ENCODE results near the gene FREM1.

DNA sequence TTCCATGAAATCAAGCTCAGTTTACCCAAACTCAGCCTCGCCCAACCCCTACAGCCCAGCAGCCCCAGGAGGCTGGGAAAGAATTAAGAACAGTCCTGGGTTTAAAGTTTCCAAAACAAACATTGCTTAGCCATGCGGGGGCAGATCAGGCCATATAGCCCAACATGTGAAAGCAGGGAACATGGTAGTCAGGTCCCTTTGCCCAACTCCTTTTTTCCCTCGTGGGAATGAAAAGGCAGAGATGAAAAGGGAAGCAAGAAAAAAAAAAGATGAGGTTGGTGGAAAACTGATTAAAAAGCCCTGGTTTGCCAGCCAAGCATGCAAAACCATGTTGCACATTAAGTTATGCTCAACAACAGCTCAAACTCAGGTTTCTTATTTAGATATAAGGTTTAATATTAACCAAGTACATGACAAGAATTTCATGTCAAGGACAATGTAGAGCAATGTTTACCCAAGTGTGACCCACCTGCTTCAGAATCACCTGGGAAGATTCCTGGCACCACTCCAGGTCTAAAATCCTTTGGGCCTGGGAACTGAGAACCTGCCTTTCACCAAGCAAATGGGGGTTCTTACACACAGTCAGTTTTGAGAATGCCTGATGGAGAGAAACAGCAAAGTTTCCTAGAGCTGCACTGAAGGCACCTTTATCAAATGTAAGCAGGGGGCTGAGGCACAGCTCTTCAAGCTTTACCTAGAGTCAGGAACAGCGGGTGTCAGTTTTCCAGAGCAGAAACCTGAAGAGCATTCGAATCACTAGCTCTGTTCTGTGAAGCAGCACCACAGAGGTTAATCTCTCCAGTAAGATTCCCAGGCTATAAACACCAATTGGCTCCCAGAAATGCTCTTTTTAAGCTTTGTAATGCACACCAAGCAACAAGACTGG lies 1.7 kb downstream of the FREM1 start:
- TF ChIP-seq, protein P1, sequence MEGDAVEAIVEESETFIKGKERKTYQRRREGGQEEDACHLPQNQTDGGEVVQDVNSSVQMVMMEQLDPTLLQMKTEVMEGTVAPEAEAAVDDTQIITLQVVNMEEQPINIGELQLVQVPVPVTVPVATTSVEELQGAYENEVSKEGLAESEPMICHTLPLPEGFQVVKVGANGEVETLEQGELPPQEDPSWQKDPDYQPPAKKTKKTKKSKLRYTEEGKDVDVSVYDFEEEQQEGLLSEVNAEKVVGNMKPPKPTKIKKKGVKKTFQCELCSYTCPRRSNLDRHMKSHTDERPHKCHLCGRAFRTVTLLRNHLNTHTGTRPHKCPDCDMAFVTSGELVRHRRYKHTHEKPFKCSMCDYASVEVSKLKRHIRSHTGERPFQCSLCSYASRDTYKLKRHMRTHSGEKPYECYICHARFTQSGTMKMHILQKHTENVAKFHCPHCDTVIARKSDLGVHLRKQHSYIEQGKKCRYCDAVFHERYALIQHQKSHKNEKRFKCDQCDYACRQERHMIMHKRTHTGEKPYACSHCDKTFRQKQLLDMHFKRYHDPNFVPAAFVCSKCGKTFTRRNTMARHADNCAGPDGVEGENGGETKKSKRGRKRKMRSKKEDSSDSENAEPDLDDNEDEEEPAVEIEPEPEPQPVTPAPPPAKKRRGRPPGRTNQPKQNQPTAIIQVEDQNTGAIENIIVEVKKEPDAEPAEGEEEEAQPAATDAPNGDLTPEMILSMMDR (IDR thresholded peaks at IDR 0.05; ENCODE audit: low read length) = no peak
- no peak for TF ChIP-seq EZH2 (IDR thresholded peaks at IDR 0.05; ENCODE audit: borderline replicate concordance, low read length)
